ENCODE measurements around the gene RASGRF1. TPM values are rescaled to one million over a fixed set of nuclear protein-coding genes. Genes with fewer than 3 reads are reported as not detected.

Gene RASGRF1
- total RNA-seq, 2 experiments from 2014 or later = not detected

- POLR2A ChIA-PET = no interaction called here
Observed at GRCh38 chr15:79121571-79121970, 31.0 kb upstream of the RASGRF1 start.

GRCh38 chr15:79117442-79118204 lies 27.0 kb upstream of the RASGRF1 start:
- Mint-ChIP-seq H3K4me1 (ENCODE audit: low read depth) (no peaks in the 10 kb centered on the region), H3K27ac (no peak overlapping the region), H3K9me3 (no peaks in the 10 kb centered on the region), H3K27me3 (peaks cover 31% of the 10 kb centered on the region), H3K4me3 (no peak overlapping the region), H3K36me3 (ENCODE audit: low read depth) (no peaks in the 10 kb centered on the region)
- no peak for ATAC-seq (ENCODE audit: poor library complexity)
- Histone ChIP-seq H3K36me3 (ENCODE audit: insufficient read depth, low read length) (no peaks in the 10 kb centered on the region), H3K4me3 (ENCODE audit: low read length) (no peak overlapping the region), H3K9me3 (ENCODE audit: control insufficient read depth in 1 of 2, insufficient read depth in 1 of 2, low read length in 2 of 2) (peaks cover 0 to 2% of the 10 kb centered on the region in 2 experiments), H3K27ac (ENCODE audit: low read depth in 1 of 2, low read length in 2 of 2) (no peak overlapping the region), H3K27me3 (ENCODE audit: control insufficient read depth in 1 of 2, insufficient read depth in 2 of 2, low read length in 2 of 2) (peaks cover 4 to 13% of the 10 kb centered on the region in 2 experiments), H3K4me1 (ENCODE audit: insufficient read depth, low read length) (no peaks in the 10 kb centered on the region)
- no peak for TF ChIP-seq CTCF (IDR thresholded peaks at IDR 0.05)
- CTCF ChIA-PET = no interaction called here
- intact Hi-C loops (cut with DNase I, micrococcal nuclease) = no loop called here
- DNase-seq = no peak
- POLR2A ChIA-PET = no interaction called here

More at GRCh38 chr15:79121571-79121970, 31.0 kb upstream of the RASGRF1 start:
- Histone ChIP-seq H3K36me3 (ENCODE audit: insufficient read depth, low read length) (no peaks in the 10 kb centered on the region), H3K4me1 (ENCODE audit: insufficient read depth, low read length) (no peaks in the 10 kb centered on the region), H3K4me3 (ENCODE audit: low read length) (no peak overlapping the region), H3K9me3 (ENCODE audit: control insufficient read depth in 1 of 2, insufficient read depth in 1 of 2, low read length in 2 of 2) (peaks cover 0 to 6% of the 10 kb centered on the region in 2 experiments), H3K27ac (ENCODE audit: low read depth in 1 of 2, low read length in 2 of 2) (no peak overlapping the region), H3K27me3 (ENCODE audit: control insufficient read depth in 1 of 2, insufficient read depth in 2 of 2, low read length in 2 of 2) (peaks cover 0 to 3% of the 10 kb centered on the region in 2 experiments)
- no peaks in the 10 kb centered on the region for H3K36me3 Mint-ChIP-seq (ENCODE audit: low read depth)
- intact Hi-C loops (cut with DNase I, micrococcal nuclease) = no loop called here
- no peak for TF ChIP-seq CTCF (IDR thresholded peaks at IDR 0.05)
- H3K4me3 Mint-ChIP-seq = no peak overlapping the region
- DNase-seq (no peak), ATAC-seq (ENCODE audit: poor library complexity) (no peak)
- no peaks in the 10 kb centered on the region for H3K4me1 Mint-ChIP-seq (ENCODE audit: low read depth)
- no peaks in the 10 kb centered on the region for H3K9me3 Mint-ChIP-seq
- H3K27me3 Mint-ChIP-seq = peaks cover 25% of the 10 kb centered on the region
- no peak overlapping the region for H3K27ac Mint-ChIP-seq
- CTCF ChIA-PET = no interaction called here

- POLR2A ChIA-PET = no interaction called here
- no peaks in the 10 kb centered on the region for H3K36me3 Mint-ChIP-seq (ENCODE audit: low read depth)
- no peak for TF ChIP-seq CTCF (IDR thresholded peaks at IDR 0.05)
- CTCF ChIA-PET = no interaction called here
- Histone ChIP-seq H3K4me1 (ENCODE audit: insufficient read depth, low read length) (no peaks in the 10 kb centered on the region), H3K4me3 (ENCODE audit: low read length) (no peak overlapping the region), H3K27ac (ENCODE audit: low read depth in 1 of 2, low read length in 2 of 2) (no peak overlapping the region), H3K36me3 (ENCODE audit: insufficient read depth, low read length) (no peaks in the 10 kb centered on the region), H3K27me3 (ENCODE audit: control insufficient read depth in 1 of 2, insufficient read depth in 2 of 2, low read length in 2 of 2) (peaks cover 4 to 18% of the 10 kb centered on the region in 2 experiments), H3K9me3 (ENCODE audit: control insufficient read depth in 1 of 2, insufficient read depth in 1 of 2, low read length in 2 of 2) (no peaks in the 10 kb centered on the region)
- H3K9me3 Mint-ChIP-seq = no peaks in the 10 kb centered on the region
- H3K4me1 Mint-ChIP-seq (ENCODE audit: low read depth) = no peaks in the 10 kb centered on the region
- H3K27ac Mint-ChIP-seq = no peak overlapping the region
- H3K27me3 Mint-ChIP-seq = peaks cover 27% of the 10 kb centered on the region
- no peak overlapping the region for H3K4me3 Mint-ChIP-seq
- intact Hi-C loops (cut with DNase I, micrococcal nuclease) = no loop called here
- ATAC-seq (ENCODE audit: poor library complexity) (no peak), DNase-seq (no peak)
Observed at GRCh38 chr15:79116771-79117170, 26.2 kb upstream of the RASGRF1 start.
